Thymus (tissue), 11 donors: ENCODE data around the gene PATJ. TPM values are rescaled to one million over a fixed set of nuclear protein-coding genes. Genes with fewer than 3 reads are reported as not detected.
"Not testable (repeated sequence)": the region's sequence is repeated elsewhere in the genome, so short reads cannot be mapped to it uniquely, and the experiment has no call there.

Experiments used
- DNase-seq, 9 donors: peaks; one replicate each; pipeline ENCODE4 v3.0.0-alpha.2; 2013; ENCODE audit warnings: low spot score in 9 of 9, low read depth in 6 of 9, missing footprints in 1 of 9
- H3K27ac ChIP-seq, 2 donors: one replicate each; pipeline ENCODE4 v1.5.1; 2013; ENCODE audit warnings: control low read depth in 1 of 2, low read depth in 1 of 2, low read length in 1 of 2, mild to moderate bottlenecking in 1 of 2, moderate library complexity in 1 of 2
- H3K27me3 ChIP-seq, 2 donors: one replicate each; pipeline ENCODE4 v1.5.1; 2013; ENCODE audit warnings: low read length in 1 of 2; ENCODE audit not compliant: control insufficient read depth in 2 of 2, insufficient read depth in 1 of 2
- H3K36me3 ChIP-seq, 2 donors: one replicate each; pipeline ENCODE4 v1.5.1; 2013; ENCODE audit warnings: low read length in 1 of 2, mild to moderate bottlenecking in 1 of 2, moderate library complexity in 1 of 2; ENCODE audit not compliant: control insufficient read depth in 2 of 2, insufficient read depth in 2 of 2
- H3K4me1 ChIP-seq, 2 donors: one replicate each; pipeline ENCODE4 v1.5.1; 2013; ENCODE audit warnings: low read length in 2 of 2; ENCODE audit not compliant: control insufficient read depth in 2 of 2, insufficient read depth in 2 of 2
- H3K4me3 ChIP-seq, 2 donors: one replicate each; pipeline ENCODE4 v1.5.1; 2013; ENCODE audit warnings: low read length in 2 of 2, control low read depth in 1 of 2, mild to moderate bottlenecking in 1 of 2
- H3K9me3 ChIP-seq, 2 donors: one replicate each; pipeline ENCODE4 v1.5.1; 2013; ENCODE audit warnings: low read length in 1 of 2, mild to moderate bottlenecking in 1 of 2; ENCODE audit not compliant: control insufficient read depth in 2 of 2, insufficient read depth in 1 of 2
- WGBS: extraction: QIAGEN DNeasy Blood & Tissue Kit; methylation state at CpG from one replicate; pipeline ENCODE4 v1.1.7; 2013; 5-methylcytosine and 5-hydroxymethylcytosine counted together
- polyA plus RNA-seq: library from polyadenylated mRNA; stranded (reverse); fragments of 200-250 nt; gene quantifications from one replicate; pipeline ENCODE4 v1.2.3, GENCODE V29; 2013
- total RNA-seq: library from RNA; stranded (reverse); fragments of 120-200 nt; gene quantifications from one replicate; pipeline ENCODE4 v1.2.4, GENCODE V29; 2013
- donor health status: healthy.

Gene PATJ
- total and polyA plus RNA-seq, 2 donors: 8.6 to 12.4 TPM

DNA sequence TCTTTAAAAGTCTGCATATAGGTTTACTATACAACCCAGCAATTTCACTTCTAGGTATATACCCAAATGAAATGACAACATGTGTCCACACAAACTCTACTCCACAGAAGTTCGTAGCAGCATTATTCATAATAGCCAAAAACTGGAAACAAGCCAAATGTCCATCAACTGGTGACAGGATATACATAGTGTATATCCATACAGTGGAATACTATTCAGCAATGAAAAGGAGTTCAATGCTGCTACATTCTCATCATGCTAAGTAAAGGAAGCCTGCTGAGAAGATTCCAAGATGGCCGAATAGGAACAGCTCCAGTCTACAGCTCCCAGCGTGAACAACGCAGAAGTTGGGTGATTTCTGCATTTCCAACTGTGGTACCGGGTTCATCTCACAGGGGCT is 200.6 kb downstream of the PATJ start:
- Histone ChIP-seq H3K27me3 (no peaks in the 10 kb centered on the region), H3K4me1 (no peaks in the 10 kb centered on the region), H3K9me3 (no peaks in the 10 kb centered on the region), H3K36me3 (no peaks in the 10 kb centered on the region), H3K4me3 (no peak overlapping the region), H3K27ac (no peak overlapping the region)
- DNase-seq: no peak
- WGBS: 98% methylated on average over 5 of the region's 5 CpGs

DNA sequence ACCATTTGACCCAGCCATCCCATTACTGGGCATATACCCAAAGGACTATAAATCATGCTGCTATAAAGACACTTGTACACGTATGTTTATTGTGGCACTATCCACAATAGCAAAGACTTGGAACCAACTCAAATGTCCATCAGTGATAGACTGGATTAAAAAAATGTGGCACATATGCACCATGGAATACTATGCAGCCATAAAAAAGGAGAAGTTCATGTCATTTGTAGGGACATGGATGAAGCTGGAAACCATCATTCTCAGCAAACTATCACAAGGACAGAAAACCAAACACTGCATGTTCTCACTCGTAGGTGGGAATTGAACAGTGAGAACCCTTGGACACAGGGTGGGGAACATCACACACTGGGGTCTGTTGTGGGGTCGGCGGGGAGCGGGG is 206.4 kb downstream of the PATJ start:
- DNase-seq, H3K27me3 ChIP-seq, H3K4me3 ChIP-seq: not testable (repeated sequence)

GRCh38 chr1:61950418-61950817 is 208.1 kb downstream of the PATJ start:
- Histone ChIP-seq H3K36me3 (no peaks in the 10 kb centered on the region), H3K4me3 (no peak overlapping the region), H3K4me1 (no peaks in the 10 kb centered on the region), H3K27ac (no peak overlapping the region), H3K9me3 (no peaks in the 10 kb centered on the region), H3K27me3 (no peaks in the 10 kb centered on the region)
- WGBS: 64% methylated on average over 2 of the region's 2 CpGs
- DNase-seq: no peak

More for the DNA sequence above, 206.4 kb downstream of the PATJ start:
- not testable (repeated sequence) for H3K27ac ChIP-seq, H3K4me1 ChIP-seq, H3K36me3 ChIP-seq, H3K9me3 ChIP-seq
- 66% methylated on average over 5 of the region's 5 CpGs for WGBS

DNA sequence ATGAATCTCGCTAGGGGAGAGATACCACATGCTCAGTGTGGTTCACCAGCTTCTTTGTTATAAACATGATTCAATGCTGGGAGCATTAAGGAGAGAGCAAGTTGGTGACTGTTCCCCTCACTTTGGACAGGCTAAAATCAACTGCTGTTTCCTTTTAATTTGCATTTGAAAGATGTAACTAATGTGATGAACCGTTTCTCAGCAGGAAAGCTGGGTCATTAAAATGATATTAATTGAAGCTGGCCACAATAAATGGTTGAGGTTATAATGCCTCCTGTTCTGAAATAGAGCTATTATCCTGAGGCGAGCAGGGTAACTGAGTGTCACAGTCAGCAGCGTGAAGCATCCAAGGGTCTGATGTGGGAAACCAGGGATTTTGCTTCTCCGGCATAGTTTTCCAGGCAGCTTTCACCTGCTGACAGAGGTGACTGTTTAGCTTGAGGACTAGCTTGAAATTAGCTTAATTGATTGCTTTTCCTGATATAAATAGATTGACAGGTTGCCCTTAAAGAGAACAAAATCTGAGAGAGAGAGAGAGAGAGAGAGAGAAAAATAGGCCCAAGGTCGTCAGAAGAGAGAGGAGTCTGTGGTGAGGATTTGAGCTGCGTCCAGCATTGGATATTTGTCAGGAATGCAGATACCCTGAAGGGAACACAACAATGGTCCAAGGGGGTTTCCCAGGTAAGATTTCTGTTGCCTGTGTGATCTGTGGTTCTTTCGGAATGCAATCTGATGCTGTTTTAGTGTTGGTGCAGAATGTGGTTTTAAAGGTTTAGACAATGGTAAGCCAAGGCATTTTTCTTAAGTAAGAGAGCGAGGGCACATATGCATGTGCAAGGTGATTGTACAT is 209.7 kb downstream of the PATJ start:
- 96% methylated on average over 9 of the region's 9 CpGs for WGBS
- Histone ChIP-seq H3K9me3 (no peaks in the 10 kb centered on the region), H3K4me1 (no peaks in the 10 kb centered on the region), H3K4me3 (no peak overlapping the region), H3K36me3 (no peaks in the 10 kb centered on the region), H3K27ac (no peak overlapping the region), H3K27me3 (no peaks in the 10 kb centered on the region)
- peak in 1 of 9 donors; percentile 22 for DNase-seq

DNA sequence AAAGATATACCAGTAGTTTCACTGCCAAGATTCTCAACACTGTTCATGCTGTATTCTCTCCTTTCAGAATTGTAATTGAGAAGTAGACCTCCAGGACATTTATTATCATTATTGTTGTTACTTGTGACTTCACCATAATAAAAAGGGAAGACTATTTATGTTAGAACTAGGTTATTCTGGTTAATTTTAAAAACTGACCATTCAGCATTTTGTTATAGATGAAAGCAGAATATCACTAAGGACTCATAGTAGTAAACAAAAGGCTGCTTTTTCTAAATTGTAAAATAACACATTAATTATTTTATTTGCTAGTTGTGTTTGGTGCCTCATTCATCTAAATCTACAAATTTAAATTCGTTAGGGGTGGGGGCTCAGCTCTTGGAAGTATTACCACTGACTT is 210.4 kb downstream of the PATJ start:
- H3K4me1 ChIP-seq: no peaks in the 10 kb centered on the region
- H3K27ac ChIP-seq: no peak overlapping the region
- DNase-seq: no peak
- WGBS: 90% methylated on average over 1 of the region's 1 CpG
- H3K36me3 ChIP-seq: no peaks in the 10 kb centered on the region
- H3K9me3 ChIP-seq: no peaks in the 10 kb centered on the region
- no peaks in the 10 kb centered on the region for H3K27me3 ChIP-seq
- H3K4me3 ChIP-seq: no peak overlapping the region

GRCh38 chr1:61953076-61953789 is 211.0 kb downstream of the PATJ start:
- 96% methylated on average over 2 of the region's 2 CpGs for WGBS
- DNase-seq: no peak
- no peaks in the 10 kb centered on the region for H3K4me1 ChIP-seq
- no peaks in the 10 kb centered on the region for H3K9me3 ChIP-seq
- no peaks in the 10 kb centered on the region for H3K27me3 ChIP-seq
- H3K27ac ChIP-seq: no peak overlapping the region
- H3K36me3 ChIP-seq: no peaks in the 10 kb centered on the region
- no peak overlapping the region for H3K4me3 ChIP-seq

DNA sequence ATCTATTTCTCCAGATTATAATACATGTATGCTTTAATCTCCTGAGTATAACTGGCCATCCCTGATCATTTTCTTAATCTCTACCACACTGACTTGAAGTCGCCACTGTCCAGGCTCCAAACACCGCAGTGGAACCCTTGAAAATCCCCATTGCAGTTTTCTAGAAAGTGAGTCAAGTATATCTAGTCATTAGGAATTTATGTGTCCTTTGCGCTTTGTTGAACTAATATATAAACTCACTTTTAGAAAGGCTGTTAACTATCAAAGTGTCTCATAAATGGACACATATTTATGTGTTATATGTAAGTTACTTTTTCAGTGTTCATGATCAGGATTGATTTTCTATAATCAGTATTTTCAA is 211.5 kb downstream of the PATJ start:
- DNase-seq: no peak
- 97% methylated on average over 3 of the region's 3 CpGs for WGBS
- H3K27ac ChIP-seq: no peak overlapping the region
- no peaks in the 10 kb centered on the region for H3K9me3 ChIP-seq
- no peaks in the 10 kb centered on the region for H3K4me1 ChIP-seq
- no peak overlapping the region for H3K4me3 ChIP-seq
- no peaks in the 10 kb centered on the region for H3K27me3 ChIP-seq
- no peaks in the 10 kb centered on the region for H3K36me3 ChIP-seq

- no peaks in the 10 kb centered on the region for H3K4me1 ChIP-seq
These were observed 213.0 kb downstream of the PATJ start for GRCh38 chr1:61955261-61955660.

GRCh38 chr1:61956016-61956645 is 213.9 kb downstream of the PATJ start:
- Histone ChIP-seq H3K27ac (peak overlapping the region in 1 of 2 donors; percentile 21), H3K4me1 (no peaks in the 10 kb centered on the region), H3K9me3 (no peaks in the 10 kb centered on the region), H3K27me3 (no peaks in the 10 kb centered on the region), H3K4me3 (no peak overlapping the region), H3K36me3 (no peaks in the 10 kb centered on the region)
- no peak for DNase-seq
- 97% methylated on average over 6 of the region's 6 CpGs for WGBS

More at GRCh38 chr1:61955261-61955660, 213.0 kb downstream of the PATJ start:
- WGBS: 90% methylated on average over 1 of the region's 1 CpG
- H3K27ac ChIP-seq: no peak overlapping the region
- no peaks in the 10 kb centered on the region for H3K27me3 ChIP-seq
- no peak for DNase-seq
- H3K4me3 ChIP-seq: no peak overlapping the region
- no peaks in the 10 kb centered on the region for H3K36me3 ChIP-seq
- H3K9me3 ChIP-seq: no peaks in the 10 kb centered on the region
